ENCODE data around the gene AFG1L.
"Not testable (repeated sequence)": the region's sequence is repeated elsewhere in the genome, so short reads cannot be mapped to it uniquely, and the experiment has no call there.

Gene AFG1L

GRCh38 chr6:108294727-108295625 is at the start of gene AFG1L:
Gene AFG1L, plus strand, starts transcription at chr6:108295054. Its CDS starts 26 bp downstream, at chr6:108295080.
- DNase-seq (ENCODE audit: low read depth): peak; percentile 62
- TF ChIP-seq, protein P1, sequence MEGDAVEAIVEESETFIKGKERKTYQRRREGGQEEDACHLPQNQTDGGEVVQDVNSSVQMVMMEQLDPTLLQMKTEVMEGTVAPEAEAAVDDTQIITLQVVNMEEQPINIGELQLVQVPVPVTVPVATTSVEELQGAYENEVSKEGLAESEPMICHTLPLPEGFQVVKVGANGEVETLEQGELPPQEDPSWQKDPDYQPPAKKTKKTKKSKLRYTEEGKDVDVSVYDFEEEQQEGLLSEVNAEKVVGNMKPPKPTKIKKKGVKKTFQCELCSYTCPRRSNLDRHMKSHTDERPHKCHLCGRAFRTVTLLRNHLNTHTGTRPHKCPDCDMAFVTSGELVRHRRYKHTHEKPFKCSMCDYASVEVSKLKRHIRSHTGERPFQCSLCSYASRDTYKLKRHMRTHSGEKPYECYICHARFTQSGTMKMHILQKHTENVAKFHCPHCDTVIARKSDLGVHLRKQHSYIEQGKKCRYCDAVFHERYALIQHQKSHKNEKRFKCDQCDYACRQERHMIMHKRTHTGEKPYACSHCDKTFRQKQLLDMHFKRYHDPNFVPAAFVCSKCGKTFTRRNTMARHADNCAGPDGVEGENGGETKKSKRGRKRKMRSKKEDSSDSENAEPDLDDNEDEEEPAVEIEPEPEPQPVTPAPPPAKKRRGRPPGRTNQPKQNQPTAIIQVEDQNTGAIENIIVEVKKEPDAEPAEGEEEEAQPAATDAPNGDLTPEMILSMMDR (conservative IDR thresholded peaks at IDR 0.05; ENCODE audit: low read depth, low read length): no peak

GRCh38 chr6:108245095-108245494 is 49.8 kb upstream of the AFG1L start:
- DNase-seq (ENCODE audit: low read depth); H3K4me3 ChIP-seq (ENCODE audit: low read length): not testable (repeated sequence)

More at GRCh38 chr6:108294727-108295625, at the start of gene AFG1L:
- peak within 1 kb of the TSS; percentile 81 for H3K4me3 ChIP-seq (ENCODE audit: low read length)

GRCh38 chr6:108247965-108248536 is 46.8 kb upstream of the AFG1L start:
- no peak for DNase-seq (ENCODE audit: low read depth)
- no peak overlapping the region for H3K4me3 ChIP-seq (ENCODE audit: low read length)
- TF ChIP-seq, protein P1 (conservative IDR thresholded peaks at IDR 0.05; ENCODE audit: low read depth, low read length): no peak

GRCh38 chr6:108250240-108250866 is 44.5 kb upstream of the AFG1L start:
- TF ChIP-seq, protein P1 (conservative IDR thresholded peaks at IDR 0.05; ENCODE audit: low read depth, low read length): peak; percentile 25
- no peak for DNase-seq (ENCODE audit: low read depth)
- H3K4me3 ChIP-seq (ENCODE audit: low read length): no peak overlapping the region

GRCh38 chr6:108251252-108251651 is 43.6 kb upstream of the AFG1L start:
- H3K4me3 ChIP-seq (ENCODE audit: low read length): no peak overlapping the region
- no peak for DNase-seq (ENCODE audit: low read depth)
- TF ChIP-seq, protein P1 (conservative IDR thresholded peaks at IDR 0.05; ENCODE audit: low read depth, low read length): no peak

DNA sequence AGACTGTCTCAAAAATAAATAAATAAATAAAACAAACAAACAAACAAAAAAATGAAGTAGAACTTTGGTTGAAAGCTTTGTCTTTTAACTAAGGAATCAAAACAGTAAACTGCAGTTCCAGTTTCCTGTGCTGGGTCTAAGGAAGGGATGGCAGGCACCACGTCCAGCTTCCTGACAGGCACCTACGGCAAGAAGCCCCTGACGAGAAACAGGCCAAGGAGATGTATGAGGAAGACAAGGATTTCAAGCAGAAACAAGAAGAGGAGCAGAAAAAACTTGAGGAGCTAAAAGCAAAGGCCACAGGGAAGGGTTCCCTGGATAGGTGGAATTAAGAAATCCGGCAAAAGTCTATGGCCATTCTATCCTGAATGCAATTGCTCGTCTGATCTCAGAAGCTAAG is 42.8 kb upstream of the AFG1L start:
- DNase-seq (ENCODE audit: low read depth): no peak
- TF ChIP-seq, protein P1 (conservative IDR thresholded peaks at IDR 0.05; ENCODE audit: low read depth, low read length): no peak
- H3K4me3 ChIP-seq (ENCODE audit: low read length): no peak overlapping the region

- DNase-seq (ENCODE audit: low read depth): no peak
- TF ChIP-seq, protein P1 (conservative IDR thresholded peaks at IDR 0.05; ENCODE audit: low read depth, low read length): no peak
These were observed 41.6 kb upstream of the AFG1L start for GRCh38 chr6:108253241-108253640.

More at GRCh38 chr6:108253241-108253640, 41.6 kb upstream of the AFG1L start:
- no peak overlapping the region for H3K4me3 ChIP-seq (ENCODE audit: low read length)
